ENCODE measurements around the gene BAIAP2L2. TPM values are rescaled to one million over a fixed set of nuclear protein-coding genes. Genes with fewer than 3 reads are reported as not detected.

The BAIAP2L2 gene
- total RNA-seq, 1 donor from 2014 or later = 0.86 TPM

DNA sequence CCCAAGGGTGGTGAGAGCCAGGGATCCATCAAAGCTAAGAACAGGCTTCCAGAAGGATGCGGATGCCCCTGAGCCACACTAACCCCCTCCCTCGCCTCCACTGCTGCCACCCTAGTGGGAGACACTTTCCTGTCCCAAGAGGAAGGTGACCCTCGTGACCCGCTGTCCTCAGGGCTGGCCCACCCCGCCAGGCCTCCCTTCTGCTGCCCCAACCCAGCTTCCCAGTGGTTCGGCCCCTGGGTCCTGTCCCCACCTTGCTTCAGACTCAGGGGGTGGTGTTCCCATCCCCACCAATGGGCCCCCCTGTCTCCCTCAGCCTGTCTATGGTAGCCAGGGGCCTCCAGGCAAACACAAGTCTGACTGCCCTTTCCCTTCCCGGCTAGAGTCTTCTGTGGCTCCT lies 59.8 kb downstream of the BAIAP2L2 start:
- Histone ChIP-seq H3K27ac (no peak overlapping the region), H3K36me3 (no peaks in the 10 kb centered on the region), H3K9ac (no peak overlapping the region), H3F3A (ENCODE audit: low read depth) (peaks cover 13% of the 10 kb centered on the region), H2AFZ (replicated peaks) (no peak overlapping the region), H3K27me3 (peaks cover 13% of the 10 kb centered on the region), H3K79me2 (ENCODE audit: low read depth) (no peaks in the 10 kb centered on the region), H3K4me3 (no peak overlapping the region), H3K4me1 (peaks cover 13% of the 10 kb centered on the region), H4K20me1 (ENCODE audit: low read depth) (no peaks in the 10 kb centered on the region), H3K4me2 (no peak overlapping the region), H3K9me3 (ENCODE audit: low read depth) (no peaks in the 10 kb centered on the region)
- no peaks in the 10 kb centered on the region for H3K36me3 Mint-ChIP-seq
- H3K9me3 Mint-ChIP-seq = no peaks in the 10 kb centered on the region
- H3K27me3 Mint-ChIP-seq (ENCODE audit: insufficient read depth, low read depth) = peaks cover 18% of the 10 kb centered on the region
- TF ChIP-seq EZH2phosphoT487 (IDR thresholded peaks at IDR 0.05) (no peak), EZH2 (IDR thresholded peaks at IDR 0.05) (no peak)
- TF ChIP-seq, protein P1, sequence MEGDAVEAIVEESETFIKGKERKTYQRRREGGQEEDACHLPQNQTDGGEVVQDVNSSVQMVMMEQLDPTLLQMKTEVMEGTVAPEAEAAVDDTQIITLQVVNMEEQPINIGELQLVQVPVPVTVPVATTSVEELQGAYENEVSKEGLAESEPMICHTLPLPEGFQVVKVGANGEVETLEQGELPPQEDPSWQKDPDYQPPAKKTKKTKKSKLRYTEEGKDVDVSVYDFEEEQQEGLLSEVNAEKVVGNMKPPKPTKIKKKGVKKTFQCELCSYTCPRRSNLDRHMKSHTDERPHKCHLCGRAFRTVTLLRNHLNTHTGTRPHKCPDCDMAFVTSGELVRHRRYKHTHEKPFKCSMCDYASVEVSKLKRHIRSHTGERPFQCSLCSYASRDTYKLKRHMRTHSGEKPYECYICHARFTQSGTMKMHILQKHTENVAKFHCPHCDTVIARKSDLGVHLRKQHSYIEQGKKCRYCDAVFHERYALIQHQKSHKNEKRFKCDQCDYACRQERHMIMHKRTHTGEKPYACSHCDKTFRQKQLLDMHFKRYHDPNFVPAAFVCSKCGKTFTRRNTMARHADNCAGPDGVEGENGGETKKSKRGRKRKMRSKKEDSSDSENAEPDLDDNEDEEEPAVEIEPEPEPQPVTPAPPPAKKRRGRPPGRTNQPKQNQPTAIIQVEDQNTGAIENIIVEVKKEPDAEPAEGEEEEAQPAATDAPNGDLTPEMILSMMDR (IDR thresholded peaks at IDR 0.05) = no peak
- no peak overlapping the region for H3K27ac Mint-ChIP-seq
- no peak for DNase-seq (ENCODE audit: low spot score)
- no peak overlapping the region for H3K4me3 Mint-ChIP-seq
- H3K4me1 Mint-ChIP-seq = peaks cover 21% of the 10 kb centered on the region

DNA sequence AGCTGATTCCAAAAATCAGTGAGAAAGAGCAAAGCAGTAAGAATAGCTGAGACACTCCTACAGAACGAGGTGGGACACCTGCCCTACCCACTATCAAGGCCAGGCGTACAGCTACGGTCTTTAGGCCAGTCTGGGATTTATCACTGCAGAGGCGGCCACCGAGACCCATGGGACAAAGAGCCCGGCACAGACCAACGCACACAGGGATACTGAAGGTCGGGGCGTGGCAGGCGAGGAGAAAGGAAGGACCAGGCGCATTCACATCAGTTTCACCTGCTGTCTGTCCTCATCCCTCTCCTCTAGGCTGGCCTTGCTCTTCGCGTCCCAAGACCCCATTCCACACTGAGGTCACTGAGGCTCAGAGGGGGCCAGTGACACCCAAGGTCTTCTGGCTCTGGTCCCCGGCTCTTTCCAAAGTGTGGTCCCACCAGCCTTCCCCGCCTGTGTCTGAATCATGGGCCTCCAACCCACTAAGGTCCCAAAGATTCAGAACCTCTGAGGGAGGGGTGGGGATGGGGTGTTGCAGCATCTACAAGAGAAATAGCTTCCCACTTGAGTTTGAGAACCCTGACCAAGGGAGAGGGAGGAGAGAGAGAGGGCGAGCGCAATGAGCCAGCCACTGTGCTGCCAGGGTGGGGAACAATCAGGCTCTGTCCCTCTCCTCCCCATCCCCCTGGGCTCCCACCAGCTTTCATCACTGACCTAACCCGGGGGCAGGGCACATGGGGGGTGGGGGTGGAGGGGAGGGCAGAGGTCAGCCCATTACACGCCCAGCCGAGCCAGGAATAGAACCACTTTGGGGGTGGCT lies 60.5 kb downstream of the BAIAP2L2 start:
- DNase-seq (ENCODE audit: low spot score) = no peak
- H3K27ac Mint-ChIP-seq = no peak overlapping the region
- Histone ChIP-seq H3K79me2 (ENCODE audit: low read depth) (no peaks in the 10 kb centered on the region), H3K27ac (no peak overlapping the region), H3K36me3 (no peaks in the 10 kb centered on the region), H3K27me3 (peaks cover 13% of the 10 kb centered on the region), H3K9me3 (ENCODE audit: low read depth) (no peaks in the 10 kb centered on the region), H3K9ac (no peak overlapping the region), H3F3A (ENCODE audit: low read depth) (peaks cover 13% of the 10 kb centered on the region), H4K20me1 (ENCODE audit: low read depth) (no peaks in the 10 kb centered on the region), H2AFZ (replicated peaks) (no peak overlapping the region), H3K4me3 (no peak overlapping the region), H3K4me1 (peaks cover 13% of the 10 kb centered on the region), H3K4me2 (no peak overlapping the region)
- peaks cover 19% of the 10 kb centered on the region for H3K27me3 Mint-ChIP-seq (ENCODE audit: insufficient read depth, low read depth)
- H3K36me3 Mint-ChIP-seq = no peaks in the 10 kb centered on the region
- no peaks in the 10 kb centered on the region for H3K9me3 Mint-ChIP-seq
- peaks cover 20% of the 10 kb centered on the region for H3K4me1 Mint-ChIP-seq
- H3K4me3 Mint-ChIP-seq = no peak overlapping the region
- TF ChIP-seq, protein P1 (IDR thresholded peaks at IDR 0.05) = no peak
- TF ChIP-seq EZH2phosphoT487 (IDR thresholded peaks at IDR 0.05) = no peak
- TF ChIP-seq EZH2 (IDR thresholded peaks at IDR 0.05) = no peak

DNA sequence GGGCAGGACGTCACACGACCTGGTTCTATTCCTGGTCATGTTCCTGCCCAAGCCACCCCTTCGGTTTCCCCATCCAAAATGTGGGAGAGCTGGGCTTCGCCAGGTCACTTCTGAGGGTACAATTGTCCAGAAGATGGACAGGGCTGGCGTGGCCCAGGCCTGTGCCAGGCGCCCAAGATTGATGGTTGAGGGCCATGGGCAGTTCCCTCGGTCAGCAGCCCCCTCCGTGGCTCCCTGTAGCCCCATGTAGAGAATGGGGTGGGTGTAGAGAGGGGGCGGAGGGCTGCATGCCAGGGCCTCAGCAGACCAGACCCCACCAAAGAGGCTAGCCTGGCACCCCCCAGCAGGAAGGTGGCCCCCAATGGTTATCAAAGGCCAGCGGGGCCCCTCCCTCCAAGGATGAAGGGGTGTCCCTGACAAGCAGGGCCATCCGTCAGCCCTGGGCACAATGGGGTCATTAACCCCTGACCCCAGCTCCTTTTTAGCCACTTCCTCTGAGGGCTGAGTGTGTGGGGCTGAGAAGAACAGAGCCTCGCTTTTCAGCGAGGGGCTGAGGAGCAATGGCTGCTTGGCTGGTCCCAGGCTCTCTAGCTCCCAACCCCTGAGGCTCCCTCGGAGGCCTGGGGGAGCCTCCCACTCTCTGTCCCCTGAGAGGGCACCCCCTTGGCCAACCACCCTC lies 64.3 kb downstream of the BAIAP2L2 start:
- no peak overlapping the region for H2AFZ ChIP-seq (replicated peaks)
- TF ChIP-seq EZH2phosphoT487 (IDR thresholded peaks at IDR 0.05) (no peak), EZH2 (IDR thresholded peaks at IDR 0.05) (no peak)
- TF ChIP-seq, protein P1 (IDR thresholded peaks at IDR 0.05) = no peak
- no peaks in the 10 kb centered on the region for H4K20me1 ChIP-seq (ENCODE audit: low read depth)
- H3K9ac ChIP-seq = no peak overlapping the region
- Mint-ChIP-seq H3K36me3 (no peaks in the 10 kb centered on the region), H3K4me3 (no peak overlapping the region), H3K27ac (peak overlapping the region; percentile 59), H3K4me1 (peaks cover 18% of the 10 kb centered on the region), H3K27me3 (ENCODE audit: insufficient read depth, low read depth) (peaks cover 23% of the 10 kb centered on the region), H3K9me3 (no peaks in the 10 kb centered on the region)
- H3K9me3 ChIP-seq (ENCODE audit: low read depth) = no peaks in the 10 kb centered on the region
- no peak overlapping the region for H3K4me3 ChIP-seq
- H3K36me3 ChIP-seq = no peaks in the 10 kb centered on the region
- DNase-seq (ENCODE audit: low spot score) = peak; percentile 70
- peaks cover 13% of the 10 kb centered on the region for H3F3A ChIP-seq (ENCODE audit: low read depth)
- H3K4me2 ChIP-seq = peak overlapping the region; percentile 70
- H3K27me3 ChIP-seq = peaks cover 9% of the 10 kb centered on the region
- peaks cover 13% of the 10 kb centered on the region for H3K4me1 ChIP-seq
- H3K79me2 ChIP-seq (ENCODE audit: low read depth) = no peaks in the 10 kb centered on the region
- no peak overlapping the region for H3K27ac ChIP-seq

All from neural progenitor cell (in vitro differentiated cells).